Suprapubic skin (tissue), 4 donors: Measurements from ENCODE around the gene LRRC3C. TPM values are rescaled to one million over a fixed set of nuclear protein-coding genes. Genes with fewer than 3 reads are reported as not detected.

Source experiments
- DNase-seq, 2 donors: peaks; one replicate each; pipeline ENCODE4 v3.0.0-alpha.2; 2019; ENCODE audit warnings: low spot score in 2 of 2
- H3K27ac ChIP-seq: fragments of 200-600 bp; sonication (generic); one replicate; pipeline ENCODE4 v1.5.1; 2019
- H3K27me3 ChIP-seq: fragments of 200-600 bp; sonication (generic); one replicate; pipeline ENCODE4 v1.5.1; 2019
- H3K36me3 ChIP-seq: fragments of 200-600 bp; sonication (generic); one replicate; pipeline ENCODE4 v1.5.1; 2019
- H3K4me1 ChIP-seq: fragments of 200-600 bp; sonication (generic); one replicate; pipeline ENCODE4 v1.5.1; 2019
- H3K4me3 ChIP-seq: fragments of 200-600 bp; sonication (generic); one replicate; pipeline ENCODE4 v1.5.1; 2019; ENCODE audit warnings: mild to moderate bottlenecking
- H3K9me3 ChIP-seq: fragments of 200-600 bp; sonication (generic); one replicate; pipeline ENCODE4 v1.5.1; 2019
- EP300 ChIP-seq: sonication (generic); formaldehyde crosslinking; IDR thresholded peaks from one replicate; pipeline ENCODE4 v1.6.1; 2017; ENCODE audit warnings: antibody characterized with exemption
- POLR2A ChIP-seq, 2 donors: fragments of 450-650 bp; IDR thresholded peaks; one replicate each; pipeline ENCODE4 v1.6.1; 2017; ENCODE audit warnings: antibody characterized with exemption in 2 of 2, mild to moderate bottlenecking in 2 of 2, moderate library complexity in 2 of 2
- POLR2AphosphoS5 ChIP-seq, 3 donors: sonication (generic); formaldehyde crosslinking; IDR thresholded peaks; one replicate each; pipeline ENCODE4 v1.6.1; 2017; ENCODE audit warnings: antibody characterized with exemption in 3 of 3
- WGBS: methylation state at CpG from one replicate; pipeline ENCODE4 v1.1.5; 2018; 5-methylcytosine and 5-hydroxymethylcytosine counted together
- total RNA-seq, 4 donors: library from RNA; depleted of rRNA; stranded (reverse); fragments of >200 nt; gene quantifications; one replicate each; pipeline ENCODE4 v1.1.0, GENCODE V29; 2016
- TF ChIP-seq, protein P1 (sequence below), 2 donors: fragments of 200-600 bp in 1 of 2; fragments of 450-650 bp in 1 of 2; sonication (generic) in 1 of 2; IDR thresholded peaks; one replicate each; pipeline ENCODE4 v1.5.1; 2016 to 2019; ENCODE audit warnings: antibody characterized with exemption in 2 of 2, mild to moderate bottlenecking in 1 of 2, moderate library complexity in 1 of 2

LRRC3C gene
- total RNA-seq, 4 donors from 2014 or later = 1.1 to 2.3 TPM; not detected in 2

DNA sequence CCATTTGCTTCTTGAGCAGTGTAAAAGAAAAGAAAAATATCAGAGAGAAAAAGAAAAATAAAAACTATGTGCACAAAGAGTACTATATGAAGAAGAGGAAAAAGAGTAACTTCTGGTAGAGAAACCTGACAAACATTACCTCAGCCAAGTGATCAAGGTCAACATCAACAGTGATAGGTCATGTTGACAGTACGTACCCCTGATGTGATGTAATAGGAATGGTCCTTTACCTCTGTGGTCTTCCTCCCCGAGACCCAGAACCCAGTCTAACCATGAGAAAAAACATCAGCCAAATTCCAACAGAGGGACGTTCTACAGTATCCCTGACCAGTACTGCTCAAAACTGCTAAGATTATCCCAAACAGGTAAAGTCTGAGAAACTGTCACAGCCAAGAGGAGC, 13.5 kb upstream of the LRRC3C start:
- Histone ChIP-seq H3K36me3 (peaks cover 13% of the 10 kb centered on the region), H3K4me1 (no peaks in the 10 kb centered on the region), H3K9me3 (no peaks in the 10 kb centered on the region), H3K27me3 (no peaks in the 10 kb centered on the region), H3K4me3 (no peak overlapping the region), H3K27ac (no peak overlapping the region)
- WGBS = 88% methylated on average over 3 of the region's 3 CpGs
- DNase-seq = no peak
- no peak for TF ChIP-seq POLR2AphosphoS5 (IDR thresholded peaks at IDR 0.05)

GRCh38 chr17:39915559-39915958, 12.0 kb upstream of the LRRC3C start:
- no peak for DNase-seq
- no peaks in the 10 kb centered on the region for H3K9me3 ChIP-seq
- 87% methylated on average over 4 of the region's 4 CpGs for WGBS
- TF ChIP-seq EP300 (no peak), POLR2AphosphoS5 (IDR thresholded peaks at IDR 0.05) (no peak), POLR2A (IDR thresholded peaks at IDR 0.05) (no peak)
- TF ChIP-seq, protein P1, sequence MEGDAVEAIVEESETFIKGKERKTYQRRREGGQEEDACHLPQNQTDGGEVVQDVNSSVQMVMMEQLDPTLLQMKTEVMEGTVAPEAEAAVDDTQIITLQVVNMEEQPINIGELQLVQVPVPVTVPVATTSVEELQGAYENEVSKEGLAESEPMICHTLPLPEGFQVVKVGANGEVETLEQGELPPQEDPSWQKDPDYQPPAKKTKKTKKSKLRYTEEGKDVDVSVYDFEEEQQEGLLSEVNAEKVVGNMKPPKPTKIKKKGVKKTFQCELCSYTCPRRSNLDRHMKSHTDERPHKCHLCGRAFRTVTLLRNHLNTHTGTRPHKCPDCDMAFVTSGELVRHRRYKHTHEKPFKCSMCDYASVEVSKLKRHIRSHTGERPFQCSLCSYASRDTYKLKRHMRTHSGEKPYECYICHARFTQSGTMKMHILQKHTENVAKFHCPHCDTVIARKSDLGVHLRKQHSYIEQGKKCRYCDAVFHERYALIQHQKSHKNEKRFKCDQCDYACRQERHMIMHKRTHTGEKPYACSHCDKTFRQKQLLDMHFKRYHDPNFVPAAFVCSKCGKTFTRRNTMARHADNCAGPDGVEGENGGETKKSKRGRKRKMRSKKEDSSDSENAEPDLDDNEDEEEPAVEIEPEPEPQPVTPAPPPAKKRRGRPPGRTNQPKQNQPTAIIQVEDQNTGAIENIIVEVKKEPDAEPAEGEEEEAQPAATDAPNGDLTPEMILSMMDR (IDR thresholded peaks at IDR 0.05) = no peak
- H3K4me3 ChIP-seq = no peak overlapping the region
- no peaks in the 10 kb centered on the region for H3K27me3 ChIP-seq
- H3K27ac ChIP-seq = no peak overlapping the region
- no peaks in the 10 kb centered on the region for H3K4me1 ChIP-seq
- H3K36me3 ChIP-seq = peaks cover 11% of the 10 kb centered on the region

DNA sequence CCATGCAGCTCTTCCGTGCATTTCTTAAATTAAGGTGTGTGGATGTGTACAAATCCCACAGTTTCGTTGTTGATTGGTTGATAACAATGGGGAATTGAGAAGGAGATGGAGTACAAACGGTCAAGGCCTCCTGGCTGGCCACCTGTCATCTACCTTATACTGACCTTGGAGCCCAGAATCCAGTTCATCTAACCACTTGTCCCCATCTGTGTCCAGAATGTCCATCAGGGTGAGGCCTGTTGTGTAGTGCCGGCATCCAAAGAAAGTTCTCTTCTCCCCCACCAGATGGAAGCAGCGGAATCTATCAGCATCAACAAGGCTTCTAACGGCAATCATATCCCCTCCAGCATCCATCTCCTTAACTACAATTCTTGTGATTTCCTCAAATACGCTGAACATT, 10.6 kb upstream of the LRRC3C start:
- no peaks in the 10 kb centered on the region for H3K9me3 ChIP-seq
- no peak for DNase-seq
- H3K36me3 ChIP-seq = peaks cover 22% of the 10 kb centered on the region
- H3K27ac ChIP-seq = no peak overlapping the region
- TF ChIP-seq, protein P1 (IDR thresholded peaks at IDR 0.05) = no peak
- TF ChIP-seq POLR2AphosphoS5 (IDR thresholded peaks at IDR 0.05) (no peak), POLR2A (IDR thresholded peaks at IDR 0.05) (no peak)
- H3K27me3 ChIP-seq = no peaks in the 10 kb centered on the region
- 83% methylated on average over 7 of the region's 7 CpGs for WGBS
- H3K4me3 ChIP-seq = no peak overlapping the region
- no peaks in the 10 kb centered on the region for H3K4me1 ChIP-seq

GRCh38 chr17:39919087-39919683, 8.3 kb upstream of the LRRC3C start:
- Histone ChIP-seq H3K4me1 (peaks cover 3% of the 10 kb centered on the region), H3K9me3 (no peaks in the 10 kb centered on the region), H3K4me3 (no peak overlapping the region), H3K27ac (no peak overlapping the region), H3K27me3 (no peaks in the 10 kb centered on the region), H3K36me3 (peaks cover 44% of the 10 kb centered on the region)
- DNase-seq = no peak
- 96% methylated on average over 9 of the region's 9 CpGs for WGBS
- no peak for TF ChIP-seq POLR2A (IDR thresholded peaks at IDR 0.05)
- no peak for TF ChIP-seq POLR2AphosphoS5 (IDR thresholded peaks at IDR 0.05)
- TF ChIP-seq EP300 = no peak
- TF ChIP-seq, protein P1 (IDR thresholded peaks at IDR 0.05) = no peak

GRCh38 chr17:39920218-39921210, 7.0 kb upstream of the LRRC3C start:
- TF ChIP-seq POLR2AphosphoS5 (IDR thresholded peaks at IDR 0.05) (no peak), EP300 (no peak), POLR2A (IDR thresholded peaks at IDR 0.05) (no peak)
- TF ChIP-seq, protein P1 (IDR thresholded peaks at IDR 0.05) = no peak
- Histone ChIP-seq H3K27me3 (no peaks in the 10 kb centered on the region), H3K36me3 (peaks cover 44% of the 10 kb centered on the region), H3K27ac (no peak overlapping the region), H3K9me3 (no peaks in the 10 kb centered on the region), H3K4me1 (peaks cover 15% of the 10 kb centered on the region), H3K4me3 (no peak overlapping the region)
- 71% methylated on average over 16 of the region's 19 CpGs for WGBS
- no peak for DNase-seq
